ENCODE results near the gene EPB42. TPM values are rescaled to one million over a fixed set of nuclear protein-coding genes. Genes with fewer than 3 reads are reported as not detected.

The EPB42 gene
- total RNA-seq, 1 experiment from 2014 or later: not detected

- TF ChIP-seq ZBTB33 (IDR thresholded peaks at IDR 0.05; ENCODE audit: extremely low read depth, insufficient replicate concordance, low read length) (no peak), SRF (IDR thresholded peaks at IDR 0.05; ENCODE audit: low read depth) (no peak), YY1 (IDR thresholded peaks at IDR 0.05; ENCODE audit: extremely low read depth, insufficient replicate concordance, low read depth, low read length) (no peak), REST (IDR thresholded peaks at IDR 0.05; ENCODE audit: low read depth) (no peak), CTCF (IDR thresholded peaks at IDR 0.05 in 2 of 3, conservative IDR thresholded peaks at IDR 0.05 in 1 of 3; ENCODE audit: borderline replicate concordance in 1 of 3, insufficient read depth in 1 of 3, low read depth in 2 of 3, low read length in 2 of 3) (no peak), SIN3A (IDR thresholded peaks at IDR 0.05; ENCODE audit: low read depth) (no peak)
Observed at GRCh38 chr15:43196760-43197548, 23.9 kb downstream of the EPB42 start (continued).

Measured in HCT116 (cell line).